ENCODE results near the gene CHRNA4.
"Not testable (repeated sequence)": the region's sequence is repeated elsewhere in the genome, so short reads cannot be mapped to it uniquely, and the experiment has no call there.

CHRNA4 gene

GRCh38 chr20:63335711-63336110, 25.4 kb downstream of the CHRNA4 start:
- H3K4me3 ChIP-seq (ENCODE audit: low read depth, low read length), result no peak overlapping the region
- TF ChIP-seq CTCF (IDR thresholded peaks at IDR 0.05; ENCODE audit: low read depth, low read length), result no peak
- TF ChIP-seq POLR2A (IDR thresholded peaks at IDR 0.05; ENCODE audit: extremely low read depth, insufficient read length), result no peak
- TF ChIP-seq MAX (IDR thresholded peaks at IDR 0.05; ENCODE audit: low read depth, low read length), result no peak
- TF ChIP-seq MYC (IDR thresholded peaks at IDR 0.05; ENCODE audit: low read depth, low read length), result no peak
- no peak for DNase-seq (ENCODE audit: low read depth)

GRCh38 chr20:63335060-63335459, 26.1 kb downstream of the CHRNA4 start:
- not testable (repeated sequence) for DNase-seq (ENCODE audit: low read depth); H3K4me3 ChIP-seq (ENCODE audit: low read depth, low read length)

- H3K4me3 ChIP-seq (ENCODE audit: low read depth, low read length), result no peak overlapping the region
- no peak for DNase-seq (ENCODE audit: low read depth)
- TF ChIP-seq POLR2A (IDR thresholded peaks at IDR 0.05; ENCODE audit: extremely low read depth, insufficient read length) (no peak), MAX (IDR thresholded peaks at IDR 0.05; ENCODE audit: low read depth, low read length) (no peak), MYC (IDR thresholded peaks at IDR 0.05; ENCODE audit: low read depth, low read length) (no peak), CTCF (IDR thresholded peaks at IDR 0.05; ENCODE audit: low read depth, low read length) (no peak)
Observed at GRCh38 chr20:63334356-63334755, 26.8 kb downstream of the CHRNA4 start.

- TF ChIP-seq MAX (IDR thresholded peaks at IDR 0.05; ENCODE audit: low read depth, low read length), result no peak
- no peak for TF ChIP-seq POLR2A (IDR thresholded peaks at IDR 0.05; ENCODE audit: extremely low read depth, insufficient read length)
- no peak overlapping the region for H3K4me3 ChIP-seq (ENCODE audit: low read depth, low read length)
- DNase-seq (ENCODE audit: low read depth), result no peak
Observed at GRCh38 chr20:63333241-63333836, 27.8 kb downstream of the CHRNA4 start.

- no peak for DNase-seq (ENCODE audit: low read depth)
- TF ChIP-seq MYC (IDR thresholded peaks at IDR 0.05; ENCODE audit: low read depth, low read length), result no peak
- TF ChIP-seq POLR2A (IDR thresholded peaks at IDR 0.05; ENCODE audit: extremely low read depth, insufficient read length), result no peak
- no peak for TF ChIP-seq MAX (IDR thresholded peaks at IDR 0.05; ENCODE audit: low read depth, low read length)
- no peak for TF ChIP-seq CTCF (IDR thresholded peaks at IDR 0.05; ENCODE audit: low read depth, low read length)
- no peak overlapping the region for H3K4me3 ChIP-seq (ENCODE audit: low read depth, low read length)
Observed at GRCh38 chr20:63332488-63333240, 28.5 kb downstream of the CHRNA4 start.

- DNase-seq (ENCODE audit: low read depth), result no peak
- H3K4me3 ChIP-seq (ENCODE audit: low read depth, low read length), result no peak overlapping the region
- TF ChIP-seq MAX (IDR thresholded peaks at IDR 0.05; ENCODE audit: low read depth, low read length), result no peak
- no peak for TF ChIP-seq POLR2A (IDR thresholded peaks at IDR 0.05; ENCODE audit: extremely low read depth, insufficient read length)
- no peak for TF ChIP-seq MYC (IDR thresholded peaks at IDR 0.05; ENCODE audit: low read depth, low read length)
- TF ChIP-seq CTCF (IDR thresholded peaks at IDR 0.05; ENCODE audit: low read depth, low read length), result no peak
Observed at GRCh38 chr20:63331741-63332400, 29.3 kb downstream of the CHRNA4 start.
